PC-9 (cell line): ENCODE results near the gene CSRP1.

ENCODE experiments used
- EZH2 ChIP-seq: fragments of 200-600 bp; sonication (generic); IDR thresholded peaks from 2 replicates; pipeline ENCODE4 v1.8.0; 2017; ENCODE audit warnings: antibody characterized with exemption, low read depth
- TF ChIP-seq, protein P1 (sequence below): fragments of 200-600 bp; sonication (generic); conservative IDR thresholded peaks from 2 replicates; pipeline ENCODE4 v1.6.1; 2017; ENCODE audit warnings: mixed run types, antibody characterized with exemption, mild to moderate bottlenecking, moderate library complexity

DNA sequence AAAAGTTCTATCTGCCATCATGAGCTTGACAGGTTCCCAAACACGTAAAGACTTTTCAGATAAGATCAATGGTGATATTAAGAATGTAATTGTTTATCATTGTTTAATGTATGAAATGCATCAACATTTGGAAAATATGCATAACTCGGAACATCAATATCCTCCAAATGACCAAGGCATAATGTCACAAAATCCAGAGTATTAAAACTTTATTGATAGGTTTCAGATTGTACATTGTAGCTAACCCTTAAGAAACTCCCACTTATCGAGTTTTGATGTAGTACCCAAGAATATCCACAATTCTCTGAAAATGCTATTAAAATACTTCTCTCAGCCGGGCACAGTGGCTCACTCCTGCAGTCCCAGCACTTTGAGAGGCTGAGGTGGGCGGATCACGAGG, 73.3 kb downstream of the CSRP1 start:
- TF ChIP-seq, protein P1, sequence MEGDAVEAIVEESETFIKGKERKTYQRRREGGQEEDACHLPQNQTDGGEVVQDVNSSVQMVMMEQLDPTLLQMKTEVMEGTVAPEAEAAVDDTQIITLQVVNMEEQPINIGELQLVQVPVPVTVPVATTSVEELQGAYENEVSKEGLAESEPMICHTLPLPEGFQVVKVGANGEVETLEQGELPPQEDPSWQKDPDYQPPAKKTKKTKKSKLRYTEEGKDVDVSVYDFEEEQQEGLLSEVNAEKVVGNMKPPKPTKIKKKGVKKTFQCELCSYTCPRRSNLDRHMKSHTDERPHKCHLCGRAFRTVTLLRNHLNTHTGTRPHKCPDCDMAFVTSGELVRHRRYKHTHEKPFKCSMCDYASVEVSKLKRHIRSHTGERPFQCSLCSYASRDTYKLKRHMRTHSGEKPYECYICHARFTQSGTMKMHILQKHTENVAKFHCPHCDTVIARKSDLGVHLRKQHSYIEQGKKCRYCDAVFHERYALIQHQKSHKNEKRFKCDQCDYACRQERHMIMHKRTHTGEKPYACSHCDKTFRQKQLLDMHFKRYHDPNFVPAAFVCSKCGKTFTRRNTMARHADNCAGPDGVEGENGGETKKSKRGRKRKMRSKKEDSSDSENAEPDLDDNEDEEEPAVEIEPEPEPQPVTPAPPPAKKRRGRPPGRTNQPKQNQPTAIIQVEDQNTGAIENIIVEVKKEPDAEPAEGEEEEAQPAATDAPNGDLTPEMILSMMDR: no peak
- TF ChIP-seq EZH2: no peak
